Calu3 (cell line): ENCODE results near the gene PPFIBP2. TPM values are rescaled to one million over a fixed set of nuclear protein-coding genes. Genes with fewer than 3 reads are reported as not detected.

ENCODE experiments used
- BruUV-seq: library from RNA; stranded (reverse); fragments of 400-500 nt; replicated peaks from 2 replicates; lab custom pipeline; 2021; lab: Mats Ljungman, UMichigan
- CTCF ChIA-PET: fragments of 300-600 bp; sonication (Branson Sonifier 250); formaldehyde crosslinking; loops from one replicate; lab custom pipeline; 2022; ENCODE audit warnings: antibody characterized with exemption; lab: Charles Lee
- DNase-seq: peaks from one replicate; pipeline ENCODE4 v3.0.0; 2022
- H3K27ac Mint-ChIP-seq: one replicate; pipeline ENCODE4 v1.8.0; 2022; ENCODE audit warnings: mixed read lengths; ENCODE audit not compliant: unreplicated experiment
- H3K27me3 Mint-ChIP-seq: one replicate; pipeline ENCODE4 v1.8.0; 2022; ENCODE audit warnings: mixed read lengths; ENCODE audit not compliant: unreplicated experiment
- H3K36me3 Mint-ChIP-seq: one replicate; pipeline ENCODE4 v1.8.0; 2022; ENCODE audit warnings: mild to moderate bottlenecking, moderate library complexity, mixed read lengths; ENCODE audit not compliant: insufficient read depth, unreplicated experiment
- H3K4me1 Mint-ChIP-seq: one replicate; pipeline ENCODE4 v1.8.0; 2022; ENCODE audit warnings: mild to moderate bottlenecking, low read depth, mixed read lengths; ENCODE audit not compliant: unreplicated experiment
- H3K4me3 Mint-ChIP-seq: one replicate; pipeline ENCODE4 v1.8.0; 2022; ENCODE audit warnings: mild to moderate bottlenecking, low read depth, moderate library complexity, mixed read lengths; ENCODE audit not compliant: unreplicated experiment
- H3K9me3 Mint-ChIP-seq: one replicate; pipeline ENCODE4 v1.8.0; 2022; ENCODE audit warnings: low read depth, mixed read lengths; ENCODE audit not compliant: unreplicated experiment
- CTCF ChIP-seq: fragments of 200-600 bp; IDR thresholded peaks from one replicate; pipeline ENCODE4 v1.8.0; 2022; ENCODE audit warnings: antibody characterized with exemption; ENCODE audit not compliant: unreplicated experiment
- intact Hi-C: fragments of 100-400 bp; cut with micrococcal nuclease; formaldehyde crosslinking; loops from one replicate; pipeline ENCODE4 v1.10.0; 2022; ENCODE audit not compliant: unreplicated experiment
- total RNA-seq: library from RNA; stranded (reverse); gene quantifications from 2 replicates; pipeline ENCODE4 v1.2.3, GENCODE V29; 2022

The PPFIBP2 gene
- total RNA-seq, 1 experiment from 2014 or later, result 28.5 TPM

DNA sequence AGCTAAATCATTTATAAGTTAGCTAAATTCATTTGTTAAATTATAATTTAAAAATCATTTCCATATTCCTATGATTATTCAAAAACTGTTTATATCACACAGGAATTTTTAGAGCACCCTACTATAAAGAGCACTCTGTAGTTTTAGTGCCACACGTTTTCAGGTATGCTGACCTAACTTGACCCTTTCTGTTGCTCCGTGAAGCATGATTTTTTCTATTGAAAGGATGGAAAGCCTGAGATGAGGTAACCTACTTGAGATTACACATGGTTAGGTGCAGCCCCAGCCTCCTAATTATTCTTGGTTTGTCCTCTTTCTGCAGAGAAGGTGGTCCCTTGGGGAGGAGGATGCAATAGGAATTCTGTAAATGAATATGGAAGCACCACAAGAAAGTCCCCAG lies 72.6 kb downstream of the PPFIBP2 start:
- Mint-ChIP-seq H3K4me3 (no peak overlapping the region), H3K36me3 (no peaks in the 10 kb centered on the region), H3K27me3 (peaks cover 8% of the 10 kb centered on the region), H3K9me3 (no peaks in the 10 kb centered on the region), H3K27ac (no peak overlapping the region), H3K4me1 (no peaks in the 10 kb centered on the region)
- intact Hi-C loops, result no loop called here
- no peak for TF ChIP-seq CTCF
- no TSS peak for BruUV-seq
- no peak for DNase-seq
- CTCF ChIA-PET, result no interaction called here

- Mint-ChIP-seq H3K4me1 (peaks cover 8% of the 10 kb centered on the region), H3K36me3 (no peaks in the 10 kb centered on the region), H3K9me3 (no peaks in the 10 kb centered on the region), H3K27ac (no peak overlapping the region), H3K4me3 (no peak overlapping the region), H3K27me3 (peaks cover 8% of the 10 kb centered on the region)
- no TSS peak for BruUV-seq
- DNase-seq, result no peak
- CTCF ChIA-PET, result no interaction called here
- TF ChIP-seq CTCF, result no peak
- intact Hi-C loops, result no loop called here
These were observed 73.9 kb downstream of the PPFIBP2 start for GRCh38 chr11:7587712-7588111.

DNA sequence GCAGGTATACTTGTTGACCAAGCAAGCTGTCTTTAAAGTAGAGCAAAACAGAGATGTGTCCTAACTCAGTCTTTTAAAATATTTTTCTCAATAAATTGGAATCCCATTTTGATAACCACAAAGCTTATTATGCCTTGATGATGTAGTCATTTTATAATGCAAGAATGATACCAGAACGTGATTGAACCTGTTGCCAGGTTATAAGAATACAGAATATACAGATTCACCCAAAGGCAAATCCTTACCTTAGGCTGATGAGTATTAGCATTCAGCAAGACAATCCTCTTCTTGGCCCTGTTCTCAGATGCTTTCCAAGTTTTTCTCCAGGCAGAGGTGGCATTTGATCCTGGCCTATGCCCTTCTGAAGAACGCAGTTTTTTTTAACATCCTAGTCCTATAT lies 76.1 kb downstream of the PPFIBP2 start:
- CTCF ChIA-PET, result no interaction called here
- no peaks in the 10 kb centered on the region for H3K27me3 Mint-ChIP-seq
- BruUV-seq, result no TSS peak
- no peaks in the 10 kb centered on the region for H3K9me3 Mint-ChIP-seq
- no peak for TF ChIP-seq CTCF
- DNase-seq, result no peak
- H3K4me1 Mint-ChIP-seq, result peaks cover 25% of the 10 kb centered on the region
- no peak overlapping the region for H3K4me3 Mint-ChIP-seq
- H3K27ac Mint-ChIP-seq, result no peak overlapping the region
- intact Hi-C loops, result no loop called here
- no peaks in the 10 kb centered on the region for H3K36me3 Mint-ChIP-seq

DNA sequence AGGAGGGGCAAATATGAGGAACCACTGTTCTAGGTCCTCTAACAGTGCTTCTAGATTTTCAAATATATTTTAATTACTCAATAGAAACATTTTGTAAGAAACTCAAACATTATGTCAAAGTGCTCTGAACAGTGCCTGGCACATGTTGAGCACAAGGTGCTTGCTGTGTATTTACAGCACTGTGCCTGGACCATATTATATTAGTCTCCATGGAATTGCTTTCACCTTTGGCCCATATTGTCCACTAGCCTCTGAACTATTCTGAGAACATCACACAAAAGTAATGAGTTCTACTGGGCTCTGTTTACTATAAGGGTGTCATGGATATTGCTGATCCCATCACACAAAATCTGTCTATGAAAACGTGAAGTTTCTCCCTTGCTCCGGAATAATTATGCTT lies 76.7 kb downstream of the PPFIBP2 start:
- Mint-ChIP-seq H3K36me3 (no peaks in the 10 kb centered on the region), H3K4me3 (no peak overlapping the region), H3K27ac (no peak overlapping the region), H3K4me1 (peaks cover 32% of the 10 kb centered on the region), H3K9me3 (no peaks in the 10 kb centered on the region), H3K27me3 (no peaks in the 10 kb centered on the region)
- TF ChIP-seq CTCF, result no peak
- no TSS peak for BruUV-seq
- no peak for DNase-seq
- intact Hi-C loops, result no loop called here
- CTCF ChIA-PET, result no interaction called here
